Panc1 (cell line): Measurements from ENCODE around the gene BRAT1. TPM values are rescaled to one million over a fixed set of nuclear protein-coding genes. Genes with fewer than 3 reads are reported as not detected.

Experiments used
- ATAC-seq: fragments of 200-7000 bp; cut with Tn5 transposase; 2 replicates; pipeline ENCODE4 v1.9.1; 2020; ENCODE audit warnings: mild to moderate bottlenecking, moderate library complexity
- BruUV-seq: library from RNA; stranded (reverse); fragments of 400-500 nt; replicated peaks from 2 replicates; lab custom pipeline; 2021; lab: Mats Ljungman, UMichigan
- CTCF ChIA-PET: fragments of 300-600 bp; sonication (Branson Sonifier 250); formaldehyde crosslinking; loops from one replicate; lab custom pipeline; 2022; ENCODE audit warnings: antibody characterized with exemption; lab: Charles Lee
- POLR2A ChIA-PET: fragments of 300-600 bp; sonication (Branson Sonifier 250); formaldehyde crosslinking; loops from one replicate; lab custom pipeline; 2022; ENCODE audit warnings: antibody characterized with exemption; lab: Charles Lee
- DNase-seq: peaks from one replicate; pipeline ENCODE4 v3.0.0-alpha.2; 2010; ENCODE audit warnings: low read depth, low spot score
- H3K27ac ChIP-seq: 2 replicates; pipeline ENCODE4 v1.5.1; 2011; ENCODE audit warnings: mild to moderate bottlenecking, low read length, inconsistent platforms
- H3K27me3 ChIP-seq: fragments of 200-500 bp; sonication (Bioruptor generic); 2 replicates; pipeline ENCODE4 v1.6.0; 2014; ENCODE audit warnings: low read length, inconsistent platforms; ENCODE audit not compliant: control insufficient read depth, insufficient read depth
- H3K36me3 ChIP-seq: fragments of 200-500 bp; sonication (Bioruptor generic); 2 replicates; pipeline ENCODE4 v1.5.1; 2014; ENCODE audit warnings: inconsistent platforms, mild to moderate bottlenecking, low read length, moderate library complexity; ENCODE audit not compliant: control insufficient read depth, insufficient read depth
- H3K4me1 ChIP-seq: 2 replicates; pipeline ENCODE4 v1.5.1; 2011; ENCODE audit warnings: inconsistent platforms, mild to moderate bottlenecking, low read length, moderate library complexity; ENCODE audit not compliant: control insufficient read depth, insufficient read depth
- H3K4me3 ChIP-seq, 2 experiments: 2 replicates each; pipeline ENCODE4 v1.5.1; 2011 to 2012; ENCODE audit warnings: low read depth in 2 of 2, low read length in 2 of 2, mild to moderate bottlenecking in 2 of 2, inconsistent platforms in 1 of 2, moderate library complexity in 1 of 2
- H3K9me3 ChIP-seq: fragments of 200-500 bp; sonication (Bioruptor generic); 2 replicates; pipeline ENCODE4 v1.5.1; 2014; ENCODE audit warnings: low read depth, mild to moderate bottlenecking, inconsistent platforms, low read length, moderate library complexity; ENCODE audit not compliant: control insufficient read depth, insufficient read depth
- POLR2AphosphoS5 ChIP-seq: IDR thresholded peaks from 2 replicates; pipeline ENCODE4 v1.6.1; 2012; ENCODE audit warnings: mild to moderate bottlenecking, low read depth, low read length, moderate library complexity
- SIN3A ChIP-seq: IDR thresholded peaks from 2 replicates; pipeline ENCODE4 v1.6.1; 2012; ENCODE audit warnings: low read depth, mild to moderate bottlenecking, low read length, moderate library complexity, borderline replicate concordance; ENCODE audit not compliant: insufficient read depth
- TCF7L2 ChIP-seq: IDR thresholded peaks from 2 replicates; pipeline ENCODE4 v1.6.1; 2011; ENCODE audit warnings: mild to moderate bottlenecking, low read depth, low read length, inconsistent platforms
- in situ Hi-C: cut with HindIII; loops from 2 replicates; pipeline ENCODE4 v1.10.0; 2016; ENCODE audit warnings: low sequenced_read_pairs, low pct_unique_long_range_greater_than_20kb
- intact Hi-C: fragments of 100-400 bp; cut with micrococcal nuclease; formaldehyde crosslinking; loops from one replicate; pipeline ENCODE4 v1.10.0; 2022; ENCODE audit not compliant: unreplicated experiment
- total RNA-seq: library from RNA; stranded (reverse); gene quantifications from one replicate; pipeline ENCODE4 v1.2.1, GENCODE V29; 2021; ENCODE audit not compliant: unreplicated experiment
- TF ChIP-seq, protein P1 (sequence below), 2 experiments: IDR thresholded peaks; 2 replicates each; pipeline ENCODE4 v1.6.1; 2011 to 2012; ENCODE audit warnings: low read depth in 2 of 2, control low read depth in 1 of 2, low read length in 1 of 2, mild to moderate bottlenecking in 1 of 2, moderate library complexity in 1 of 2; ENCODE audit not compliant: insufficient read depth in 1 of 2
- TF ChIP-seq, protein P2 (sequence below): fragments of 450-650 bp; IDR thresholded peaks from 2 replicates; pipeline ENCODE4 v1.5.1; 2017; ENCODE audit warnings: mild to moderate bottlenecking

BRAT1 gene
- total RNA-seq, 1 experiment from 2014 or later = 76.9 TPM

DNA sequence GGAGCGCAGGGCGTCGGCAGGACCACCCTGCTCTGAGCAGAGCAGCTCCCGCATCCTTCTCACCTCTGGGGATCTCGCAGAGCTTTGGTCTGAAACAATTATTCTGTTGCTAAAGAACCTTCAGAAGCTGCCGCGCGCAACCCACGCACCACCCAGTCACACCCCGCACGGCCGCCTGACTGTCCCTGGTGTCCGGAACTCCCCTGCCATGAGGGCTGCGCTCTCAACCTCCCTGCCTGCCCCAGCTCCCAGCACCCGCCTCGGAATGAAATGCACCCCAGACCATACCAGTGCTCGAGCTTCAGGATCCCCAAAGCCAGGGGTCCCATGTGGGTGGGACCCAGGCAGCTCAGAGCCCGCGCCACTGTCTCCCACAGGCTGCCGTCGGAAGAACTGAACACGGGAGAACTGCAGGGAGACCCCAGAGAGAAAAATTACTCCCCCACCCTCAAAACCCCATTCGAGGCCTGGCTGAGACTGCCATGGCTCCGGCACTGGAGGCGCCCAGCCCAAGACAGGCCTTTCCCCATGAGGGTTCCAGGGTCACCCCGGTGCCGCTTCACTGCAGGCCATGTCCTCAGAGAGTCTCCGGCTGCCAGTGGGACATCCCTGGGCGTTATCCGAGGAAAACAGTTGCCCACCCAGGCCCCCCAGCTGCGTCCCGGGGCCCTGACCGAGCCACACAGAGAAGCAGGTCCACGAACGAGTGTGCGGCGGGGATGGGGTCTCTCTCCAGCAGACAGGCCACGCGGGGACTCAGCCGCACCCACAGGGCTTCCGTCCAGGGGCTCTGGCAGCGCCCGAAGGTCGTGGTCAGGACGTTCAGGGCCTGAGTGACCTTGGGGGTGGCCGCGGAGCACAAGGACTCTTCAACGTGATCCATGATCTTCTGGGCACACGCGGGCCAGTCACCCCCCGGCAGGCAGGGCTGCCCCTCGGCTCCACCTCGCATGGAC lies 12.1 kb downstream of the BRAT1 start:
- no TSS peak for BruUV-seq
- intact Hi-C loops = no loop called here
- in situ Hi-C loops = no loop called here
- H3K4me3 ChIP-seq = no peak overlapping the region
- H3K27me3 ChIP-seq = no peaks in the 10 kb centered on the region
- no peak overlapping the region for H3K27ac ChIP-seq
- H3K9me3 ChIP-seq = no peaks in the 10 kb centered on the region
- POLR2A ChIA-PET = interaction anchor here (0.6 kb wide), 1 partner anchor 103 kb away, joined by 9 read pairs; no protein-coding TSS in a partner anchor
- CTCF ChIA-PET = no interaction called here
- DNase-seq = no peak
- TF ChIP-seq SIN3A (no peak), TCF7L2 (no peak), POLR2AphosphoS5 (no peak)
- TF ChIP-seq, protein P1, sequence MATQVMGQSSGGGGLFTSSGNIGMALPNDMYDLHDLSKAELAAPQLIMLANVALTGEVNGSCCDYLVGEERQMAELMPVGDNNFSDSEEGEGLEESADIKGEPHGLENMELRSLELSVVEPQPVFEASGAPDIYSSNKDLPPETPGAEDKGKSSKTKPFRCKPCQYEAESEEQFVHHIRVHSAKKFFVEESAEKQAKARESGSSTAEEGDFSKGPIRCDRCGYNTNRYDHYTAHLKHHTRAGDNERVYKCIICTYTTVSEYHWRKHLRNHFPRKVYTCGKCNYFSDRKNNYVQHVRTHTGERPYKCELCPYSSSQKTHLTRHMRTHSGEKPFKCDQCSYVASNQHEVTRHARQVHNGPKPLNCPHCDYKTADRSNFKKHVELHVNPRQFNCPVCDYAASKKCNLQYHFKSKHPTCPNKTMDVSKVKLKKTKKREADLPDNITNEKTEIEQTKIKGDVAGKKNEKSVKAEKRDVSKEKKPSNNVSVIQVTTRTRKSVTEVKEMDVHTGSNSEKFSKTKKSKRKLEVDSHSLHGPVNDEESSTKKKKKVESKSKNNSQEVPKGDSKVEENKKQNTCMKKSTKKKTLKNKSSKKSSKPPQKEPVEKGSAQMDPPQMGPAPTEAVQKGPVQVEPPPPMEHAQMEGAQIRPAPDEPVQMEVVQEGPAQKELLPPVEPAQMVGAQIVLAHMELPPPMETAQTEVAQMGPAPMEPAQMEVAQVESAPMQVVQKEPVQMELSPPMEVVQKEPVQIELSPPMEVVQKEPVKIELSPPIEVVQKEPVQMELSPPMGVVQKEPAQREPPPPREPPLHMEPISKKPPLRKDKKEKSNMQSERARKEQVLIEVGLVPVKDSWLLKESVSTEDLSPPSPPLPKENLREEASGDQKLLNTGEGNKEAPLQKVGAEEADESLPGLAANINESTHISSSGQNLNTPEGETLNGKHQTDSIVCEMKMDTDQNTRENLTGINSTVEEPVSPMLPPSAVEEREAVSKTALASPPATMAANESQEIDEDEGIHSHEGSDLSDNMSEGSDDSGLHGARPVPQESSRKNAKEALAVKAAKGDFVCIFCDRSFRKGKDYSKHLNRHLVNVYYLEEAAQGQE (IDR thresholded peaks at IDR 0.05; ENCODE audit: insufficient read depth in 1 of 2, low read depth in 2 of 2, low read length in 1 of 2) = no peak
- TF ChIP-seq, protein P2, sequence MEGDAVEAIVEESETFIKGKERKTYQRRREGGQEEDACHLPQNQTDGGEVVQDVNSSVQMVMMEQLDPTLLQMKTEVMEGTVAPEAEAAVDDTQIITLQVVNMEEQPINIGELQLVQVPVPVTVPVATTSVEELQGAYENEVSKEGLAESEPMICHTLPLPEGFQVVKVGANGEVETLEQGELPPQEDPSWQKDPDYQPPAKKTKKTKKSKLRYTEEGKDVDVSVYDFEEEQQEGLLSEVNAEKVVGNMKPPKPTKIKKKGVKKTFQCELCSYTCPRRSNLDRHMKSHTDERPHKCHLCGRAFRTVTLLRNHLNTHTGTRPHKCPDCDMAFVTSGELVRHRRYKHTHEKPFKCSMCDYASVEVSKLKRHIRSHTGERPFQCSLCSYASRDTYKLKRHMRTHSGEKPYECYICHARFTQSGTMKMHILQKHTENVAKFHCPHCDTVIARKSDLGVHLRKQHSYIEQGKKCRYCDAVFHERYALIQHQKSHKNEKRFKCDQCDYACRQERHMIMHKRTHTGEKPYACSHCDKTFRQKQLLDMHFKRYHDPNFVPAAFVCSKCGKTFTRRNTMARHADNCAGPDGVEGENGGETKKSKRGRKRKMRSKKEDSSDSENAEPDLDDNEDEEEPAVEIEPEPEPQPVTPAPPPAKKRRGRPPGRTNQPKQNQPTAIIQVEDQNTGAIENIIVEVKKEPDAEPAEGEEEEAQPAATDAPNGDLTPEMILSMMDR = no peak
- H3K4me1 ChIP-seq = no peaks in the 10 kb centered on the region
- no peak for ATAC-seq
- H3K36me3 ChIP-seq = peaks cover 7% of the 10 kb centered on the region

GRCh38 chr7:2542011-2542915 lies 13.1 kb downstream of the BRAT1 start:
- BruUV-seq = no TSS peak

More at GRCh38 chr7:2542011-2542915, 13.1 kb downstream of the BRAT1 start:
- POLR2A ChIA-PET = no interaction called here
- Histone ChIP-seq H3K4me1 (no peaks in the 10 kb centered on the region), H3K36me3 (peaks cover 5% of the 10 kb centered on the region; the same call in 1 of the 2 replicates), H3K9me3 (no peaks in the 10 kb centered on the region), H3K4me3 (no peak overlapping the region), H3K27ac (no peak overlapping the region), H3K27me3 (no peaks in the 10 kb centered on the region)
- TF ChIP-seq, protein P1 (IDR thresholded peaks at IDR 0.05; ENCODE audit: insufficient read depth in 1 of 2, low read depth in 2 of 2, low read length in 1 of 2) = no peak
- TF ChIP-seq, protein P2 = no peak
- no peak for TF ChIP-seq POLR2AphosphoS5
- no peak for TF ChIP-seq TCF7L2
- no peak for TF ChIP-seq SIN3A
- CTCF ChIA-PET = no interaction called here
- in situ Hi-C loops = no loop called here
- DNase-seq (no peak), ATAC-seq (no peak)
- intact Hi-C loops = no loop called here
